ENCODE results near the gene RASA4B.

Gene RASA4B

DNA sequence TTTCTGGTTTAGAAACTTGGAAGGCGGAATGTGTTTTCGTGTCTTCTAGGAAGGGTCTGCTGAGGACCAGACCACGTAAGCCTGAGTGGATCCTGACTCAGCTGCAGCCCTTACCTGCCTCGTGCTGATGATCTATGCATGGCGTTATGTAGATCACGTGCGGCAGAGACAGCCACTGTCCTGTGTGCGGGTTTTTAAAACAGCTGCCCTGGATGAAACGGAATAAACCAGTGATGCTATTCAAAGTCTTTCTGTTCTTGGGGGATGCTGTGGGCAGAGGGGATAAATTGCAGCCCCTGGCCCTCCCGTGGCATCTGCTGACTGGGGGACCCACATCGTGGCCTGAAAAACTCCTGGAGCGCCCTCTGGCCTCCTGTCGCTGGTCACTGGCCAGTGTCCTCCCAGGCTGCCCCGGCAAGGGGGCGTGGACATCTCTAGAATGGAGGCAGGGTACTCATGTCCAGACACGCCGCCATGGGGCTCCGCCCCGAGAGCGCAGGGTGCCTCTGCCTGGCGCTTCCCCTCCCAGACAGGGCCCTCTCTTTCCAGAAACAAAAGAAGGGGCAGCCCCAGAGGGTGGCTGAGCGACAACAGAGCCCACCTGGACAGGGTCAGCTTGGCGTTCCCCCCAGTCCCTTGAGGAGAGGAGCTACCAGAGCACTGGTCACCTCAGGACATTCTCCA lies 66.1 kb downstream of the RASA4B start:
- no peak for DNase-seq

GRCh38 chr7:102450242-102450641 lies 67.3 kb downstream of the RASA4B start:
- peak; percentile 63 for DNase-seq

DNA sequence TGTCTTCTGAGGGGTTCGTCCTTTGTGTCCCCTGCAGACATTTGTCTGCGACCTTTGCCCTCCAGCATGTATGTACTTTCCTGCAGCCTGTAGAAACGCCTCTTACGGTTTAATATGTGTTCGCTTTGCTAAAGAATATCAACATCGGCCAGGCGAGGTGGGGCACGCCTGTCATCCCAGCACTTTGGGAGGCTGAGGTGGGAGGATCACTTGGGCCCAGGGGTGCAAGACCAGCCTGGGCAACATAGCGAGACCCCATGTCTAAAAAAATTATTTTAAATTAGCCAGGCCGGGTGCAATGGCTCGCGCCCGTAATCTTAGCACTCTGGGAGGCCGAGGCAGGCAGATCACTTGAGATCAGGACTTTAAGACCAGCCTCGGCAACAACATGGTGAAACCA lies 68.4 kb downstream of the RASA4B start:
- DNase-seq: no peak

DNA sequence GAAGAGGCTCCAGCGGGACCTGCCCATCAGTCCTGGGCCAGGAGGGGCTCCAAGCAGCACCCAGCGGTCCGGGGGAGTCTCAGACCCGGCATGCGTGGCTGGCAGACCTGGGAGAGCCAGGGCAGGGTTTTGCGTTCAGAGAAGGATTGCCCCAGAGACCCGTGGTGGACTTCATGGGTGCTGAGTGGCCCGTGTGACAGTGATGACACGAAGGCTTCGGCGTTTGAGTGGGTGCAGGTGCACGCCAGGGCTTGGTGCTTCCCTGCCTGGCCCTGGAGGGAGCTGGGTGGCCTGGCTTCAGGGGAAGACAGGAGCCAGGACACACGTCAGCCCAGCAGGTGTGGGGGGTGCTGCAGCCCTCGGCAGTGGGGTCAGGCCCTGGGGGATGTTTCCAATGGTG lies 70.3 kb downstream of the RASA4B start:
- DNase-seq: no peak

- DNase-seq: no peak
These were observed 71.0 kb downstream of the RASA4B start for GRCh38 chr7:102446387-102447156.

- DNase-seq: no peak
These were observed 71.9 kb downstream of the RASA4B start for GRCh38 chr7:102445674-102446071.

GRCh38 chr7:102444961-102445673 lies 72.5 kb downstream of the RASA4B start:
- DNase-seq: no peak

DNA sequence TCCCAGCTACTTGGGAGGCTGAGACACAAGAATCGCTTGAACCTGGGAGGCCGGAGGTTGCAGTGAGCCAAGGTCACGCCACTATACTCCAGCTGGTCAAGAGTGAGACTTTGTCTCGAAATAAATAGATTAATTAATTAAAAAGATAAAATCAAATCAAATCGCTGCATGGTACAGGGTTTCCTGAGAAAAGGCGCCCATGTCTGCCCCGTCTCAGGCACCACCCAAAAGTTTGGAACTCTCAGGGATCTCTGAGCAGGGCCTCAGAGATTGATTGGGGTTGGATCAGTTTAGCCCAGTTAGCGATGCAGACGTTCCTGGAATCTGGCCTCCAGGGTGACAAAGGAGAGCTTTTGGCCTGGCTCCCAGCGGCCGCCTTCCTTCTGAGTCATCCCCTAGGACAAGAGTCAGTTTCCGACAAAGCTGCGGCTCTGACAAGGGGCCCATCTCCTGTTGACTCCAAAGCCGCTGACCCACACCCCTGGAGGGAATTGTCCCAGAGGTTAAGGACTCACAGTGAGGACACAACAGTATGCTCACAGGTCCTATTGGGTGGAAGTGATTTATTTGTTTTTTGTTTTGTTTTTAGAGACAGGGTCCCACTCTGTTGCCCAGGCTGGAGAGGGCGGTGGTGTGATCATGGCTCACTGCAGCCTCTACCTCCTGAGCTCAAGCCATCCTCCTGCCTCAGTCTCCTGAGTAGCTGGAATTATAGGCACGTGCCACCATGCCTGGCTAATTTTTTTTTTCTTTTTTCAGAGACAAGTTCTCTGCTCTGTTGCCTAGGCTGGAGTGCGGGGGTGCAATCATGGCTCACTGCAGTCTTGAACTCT lies 77.4 kb downstream of the RASA4B start:
- no peak for DNase-seq

- DNase-seq: no peak
These were observed 81.5 kb downstream of the RASA4B start for GRCh38 chr7:102436118-102436517.

DNA sequence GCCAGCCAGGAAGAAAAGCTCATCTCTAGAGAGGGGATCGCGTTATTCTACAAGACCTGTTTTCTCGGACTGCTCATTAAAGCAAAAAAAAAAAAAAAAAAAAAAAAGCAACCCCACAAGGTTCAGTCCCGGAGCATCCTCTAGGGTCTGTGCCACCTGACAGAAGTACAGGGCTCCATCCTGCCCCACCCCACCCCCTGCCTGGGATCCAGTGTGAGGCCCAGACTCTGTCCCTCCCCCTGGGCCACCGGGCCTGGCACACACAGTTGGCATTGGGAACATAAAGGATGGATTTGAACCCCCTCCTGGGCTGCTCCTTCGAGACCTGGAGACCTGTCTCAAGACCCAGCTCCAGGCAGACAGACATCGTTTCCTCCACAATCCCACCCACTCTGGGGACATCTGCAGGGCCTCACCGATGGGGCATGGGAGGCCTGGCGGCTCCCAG lies 83.5 kb downstream of the RASA4B start:
- no peak for DNase-seq

DNA sequence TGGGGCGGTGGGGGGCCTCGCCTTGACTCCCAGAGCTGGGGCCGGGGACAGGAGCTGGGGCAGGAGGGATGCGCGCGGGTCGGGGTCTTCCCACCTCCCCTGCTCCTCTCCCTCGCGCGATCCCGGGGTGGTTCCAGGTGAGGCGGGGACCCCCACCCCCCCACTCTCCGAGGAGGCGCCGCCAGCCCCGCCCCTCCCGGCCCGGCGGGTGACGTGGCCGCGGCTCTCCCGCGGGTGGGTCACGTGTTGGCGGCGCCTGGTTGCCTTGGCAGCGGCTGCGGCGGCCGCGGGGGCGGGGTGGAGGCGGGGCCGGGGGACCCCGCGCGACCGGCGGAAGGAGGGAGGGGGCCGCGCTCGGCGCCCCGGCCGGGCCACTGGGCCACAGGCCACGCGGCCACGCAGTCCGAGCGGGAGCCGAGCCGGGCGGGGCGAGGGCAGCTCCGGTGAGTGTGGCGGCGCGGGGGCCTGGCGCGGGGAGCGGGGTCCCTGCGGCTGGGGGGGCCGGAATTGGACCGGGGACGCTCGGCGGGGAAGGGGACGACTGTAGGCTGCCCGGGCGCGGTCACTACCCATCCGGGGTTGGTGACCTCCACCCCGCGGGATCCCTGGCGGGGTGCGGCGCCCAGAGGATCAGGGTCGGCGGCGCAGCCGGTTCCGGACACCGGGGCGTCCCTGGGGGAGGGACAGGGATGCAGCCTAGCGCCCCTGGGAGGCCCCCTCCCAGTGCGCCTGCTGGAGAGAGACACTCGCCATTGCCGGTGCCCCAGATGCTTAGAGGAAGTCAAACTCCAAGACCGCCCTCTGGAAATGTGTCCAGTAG lies 84.1 kb downstream of the RASA4B start, which contains the start of gene ORAI2:
ORAI2 (plus strand) TSS at position 357 of the 820 bp plus-strand sequence. CDS start 5,382 bp downstream, outside the sequence.
- peak; percentile 89 for DNase-seq
